Measurements from ENCODE around the gene SYNDIG1.

GRCh38 chr20:24574797-24575196 is 105.4 kb downstream of the SYNDIG1 start:
- TF ChIP-seq, protein P1, sequence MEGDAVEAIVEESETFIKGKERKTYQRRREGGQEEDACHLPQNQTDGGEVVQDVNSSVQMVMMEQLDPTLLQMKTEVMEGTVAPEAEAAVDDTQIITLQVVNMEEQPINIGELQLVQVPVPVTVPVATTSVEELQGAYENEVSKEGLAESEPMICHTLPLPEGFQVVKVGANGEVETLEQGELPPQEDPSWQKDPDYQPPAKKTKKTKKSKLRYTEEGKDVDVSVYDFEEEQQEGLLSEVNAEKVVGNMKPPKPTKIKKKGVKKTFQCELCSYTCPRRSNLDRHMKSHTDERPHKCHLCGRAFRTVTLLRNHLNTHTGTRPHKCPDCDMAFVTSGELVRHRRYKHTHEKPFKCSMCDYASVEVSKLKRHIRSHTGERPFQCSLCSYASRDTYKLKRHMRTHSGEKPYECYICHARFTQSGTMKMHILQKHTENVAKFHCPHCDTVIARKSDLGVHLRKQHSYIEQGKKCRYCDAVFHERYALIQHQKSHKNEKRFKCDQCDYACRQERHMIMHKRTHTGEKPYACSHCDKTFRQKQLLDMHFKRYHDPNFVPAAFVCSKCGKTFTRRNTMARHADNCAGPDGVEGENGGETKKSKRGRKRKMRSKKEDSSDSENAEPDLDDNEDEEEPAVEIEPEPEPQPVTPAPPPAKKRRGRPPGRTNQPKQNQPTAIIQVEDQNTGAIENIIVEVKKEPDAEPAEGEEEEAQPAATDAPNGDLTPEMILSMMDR (IDR thresholded peaks at IDR 0.05): no peak
- TF ChIP-seq POLR2A (IDR thresholded peaks at IDR 0.05): no peak
